GM12878 (cell line): ENCODE results near the gene PLEKHA7. TPM values are rescaled to one million over a fixed set of nuclear protein-coding genes. Genes with fewer than 3 reads are reported as not detected.

Experiments used
- ATAC-seq: fragments of 200-7000 bp; cut with Tn5 transposase; 3 replicates; pipeline ENCODE4 v1.9.1; 2020; ENCODE audit warnings: mild to moderate bottlenecking, moderate library complexity
- BruUV-seq: library from RNA; stranded (reverse); fragments of 400-500 nt; replicated peaks from 2 replicates; lab custom pipeline; 2021; lab: Mats Ljungman, UMichigan
- CTCF ChIA-PET: fragments of 300-600 bp; sonication (Branson Sonifier 250); formaldehyde crosslinking; extraction: SDS; loops from one replicate; lab custom pipeline; 2021; ENCODE audit warnings: inconsistent platforms; lab: Yijun Ruan, JAX
- POLR2A ChIA-PET: fragments of 350-600 bp; formaldehyde crosslinking; extraction: SDS; loops from one replicate; lab custom pipeline; 2021; ENCODE audit warnings: inconsistent platforms; lab: Charles Lee
- RAD21 ChIA-PET: fragments of 300-600 bp; sonication (Branson Sonifier 250); formaldehyde crosslinking; loops from one replicate; lab custom pipeline; 2023; ENCODE audit warnings: antibody characterized with exemption; ENCODE audit not compliant: unreplicated experiment; lab: Charles Lee
- SMC1A ChIA-PET: fragments of 300-600 bp; sonication (Branson Sonifier 250); formaldehyde crosslinking; loops from one replicate; lab custom pipeline; 2023; ENCODE audit not compliant: unreplicated experiment, uncharacterized antibody; lab: Charles Lee
- DNase-seq: peaks from one replicate; pipeline ENCODE4 v3.0.0-alpha.2; 2011; ENCODE audit warnings: low read depth, low spot score
- FAIRE-seq: peaks from 3 replicates; lab custom pipeline; 2011; peaks lifted over from hg19 to GRCh38; lab: Jason Lieb, UNC
- H2AFZ ChIP-seq: 2 replicates; pipeline ENCODE4 v1.6.0; 2011; ENCODE audit warnings: low read depth, low read length, control low read depth; ENCODE audit not compliant: control insufficient read depth
- H3K27ac ChIP-seq: 2 replicates; pipeline ENCODE4 v1.5.1; 2011; ENCODE audit warnings: control low read depth; ENCODE audit not compliant: control insufficient read depth, insufficient read depth
- H3K27me3 ChIP-seq, 2 experiments: replicated peaks in 1 of 2; 2 replicates each; pipeline versions ENCODE4 v1.6.0 to v1.6.1; 2011; ENCODE audit warnings: low read length in 1 of 2; ENCODE audit not compliant: control insufficient read depth in 2 of 2, insufficient read depth in 2 of 2
- H3K36me3 ChIP-seq, 2 experiments: 2 replicates each; pipeline ENCODE4 v1.5.1; 2011; ENCODE audit warnings: low read length in 1 of 2; ENCODE audit not compliant: control insufficient read depth in 2 of 2, insufficient read depth in 2 of 2
- H3K4me1 ChIP-seq: 2 replicates; pipeline ENCODE4 v1.6.1; 2011; ENCODE audit warnings: mild to moderate bottlenecking, low read length, moderate library complexity, mixed read lengths; ENCODE audit not compliant: control insufficient read depth, insufficient read depth
- H3K4me2 ChIP-seq: 2 replicates; pipeline ENCODE4 v1.6.0; 2011; ENCODE audit warnings: control low read depth; ENCODE audit not compliant: control insufficient read depth, insufficient read depth
- H3K4me3 ChIP-seq: fragments of 200-600 bp; sonication (generic); 2 replicates; pipeline ENCODE4 v1.5.1; 2016
- H3K79me2 ChIP-seq: 2 replicates; pipeline ENCODE4 v1.6.0; 2011; ENCODE audit warnings: low read length; ENCODE audit not compliant: control insufficient read depth, insufficient read depth
- H3K9ac ChIP-seq: 2 replicates; pipeline ENCODE4 v1.8.0; 2011; ENCODE audit warnings: low read length, control low read depth, mixed read lengths; ENCODE audit not compliant: control insufficient read depth, insufficient read depth
- H3K9me3 ChIP-seq: replicated peaks from 3 replicates; pipeline ENCODE4 v1.5.1; 2011; ENCODE audit warnings: mild to moderate bottlenecking, low read length; ENCODE audit not compliant: control insufficient read depth, insufficient read depth
- H4K20me1 ChIP-seq: 2 replicates; pipeline ENCODE4 v1.6.0; 2011; ENCODE audit not compliant: control insufficient read depth, insufficient read depth
- BRCA1 ChIP-seq: IDR thresholded peaks from 2 replicates; pipeline ENCODE4 v1.6.1; 2011; ENCODE audit warnings: low read depth, low read length, improper control_type of control experiment
- CUX1 ChIP-seq: IDR thresholded peaks from 2 replicates; pipeline ENCODE4 v1.6.1; 2012; ENCODE audit warnings: improper control_type of control experiment, low read depth, low read length; ENCODE audit not compliant: insufficient replicate concordance
- DPF2 ChIP-seq: fragments of 450-650 bp; IDR thresholded peaks from 2 replicates; pipeline ENCODE4 v1.6.1; 2017; ENCODE audit warnings: mild to moderate bottlenecking
- IKZF2 ChIP-seq, 2 experiments: fragments of 450-650 bp; IDR thresholded peaks; 2 replicates each; pipeline ENCODE4 v1.6.1; 2017; ENCODE audit warnings: mild to moderate bottlenecking in 2 of 2, moderate library complexity in 2 of 2
- KDM1A ChIP-seq: fragments of 200-600 bp; sonication (generic); IDR thresholded peaks from 2 replicates; pipeline ENCODE4 v1.6.1; 2016; ENCODE audit warnings: borderline replicate concordance
- MTA2 ChIP-seq: fragments of 450-650 bp; IDR thresholded peaks from 2 replicates; pipeline ENCODE4 v1.6.1; 2016; ENCODE audit warnings: low read depth, mild to moderate bottlenecking, moderate library complexity
- RUNX3 ChIP-seq: IDR thresholded peaks from 2 replicates; pipeline ENCODE4 v1.6.1; 2012; ENCODE audit warnings: low read length, inconsistent platforms
- SMC3 ChIP-seq: IDR thresholded peaks from 2 replicates; pipeline ENCODE4 v1.6.1; 2011; ENCODE audit warnings: low read length, improper control_type of control experiment, borderline replicate concordance
- TBL1XR1 ChIP-seq: IDR thresholded peaks from 2 replicates; pipeline ENCODE4 v1.6.1; 2012; ENCODE audit warnings: low read depth, low read length, improper control_type of control experiment
- TCF3 ChIP-seq: IDR thresholded peaks from 2 replicates; pipeline ENCODE4 v1.6.1; 2012; ENCODE audit warnings: low read depth, mild to moderate bottlenecking, low read length, borderline replicate concordance; ENCODE audit not compliant: insufficient read depth
- WGBS: methylation state at CpG from one replicate; pipeline ENCODE4 v1.1.6; 2016; ENCODE audit warnings: low lambda C conversion rate; ENCODE audit not compliant: insufficient replicate concordance, insufficient coverage; ENCODE audit errors: missing lambda C conversion rate; 5-methylcytosine and 5-hydroxymethylcytosine counted together
- in situ Hi-C: fragments of 300-500 bp; cut with MboI; formaldehyde crosslinking; loops from 9 replicates; pipeline ENCODE4 v1.14.3; 2018; ENCODE audit warnings: mixed read lengths
- intact Hi-C: fragments of 100-400 bp; cut with micrococcal nuclease; formaldehyde crosslinking; loops from one replicate; pipeline ENCODE4 v1.14.2; 2022; ENCODE audit not compliant: unreplicated experiment
- polyA plus RNA-seq, 11 experiments: library from polyadenylated mRNA; depleted of rRNA in 4 of 11; unstranded in 6 of 11; stranded (reverse) in 5 of 11; fragments of >200 nt; fragmentation: Nextera tagmentation in 4 of 11; fragmentation: Illumina TruSeq in 1 of 11; extraction: Ambion mirVana in 4 of 11; extraction: Trizol in 1 of 11; gene quantifications; 1 replicate in 1 of 11; 2 replicates in 10 of 11; pipeline versions ENCODE4 v1.2.1 to v1.2.3, GENCODE V29; 2011 to 2016; ENCODE audit warnings: inconsistent platforms in 2 of 11, missing spikeins in 2 of 11, low read depth in 1 of 11
- total RNA-seq, 4 experiments: library from RNA; depleted of rRNA in 3 of 4; stranded (reverse); fragments of >200 nt in 3 of 4; fragmentation: Illumina TruSeq in 1 of 4; extraction: Trizol in 1 of 4; gene quantifications; 2 replicates each; pipeline versions ENCODE4 v1.2.1 to v1.2.3, GENCODE V29; 2013 to 2021

PLEKHA7 gene
- total and polyA plus RNA-seq, 10 of the 15 experiments (the other 5 are each of a cell fraction or from before 2014, with no cell fraction given), result 0.45 to 5.3 (median 2.1) TPM

GRCh38 chr11:16827139-16827538, 187.1 kb downstream of the PLEKHA7 start:
- Histone ChIP-seq H2AFZ (no peak overlapping the region), H3K4me3 (no peak overlapping the region), H4K20me1 (no peaks in the 10 kb centered on the region), H3K36me3 (no peaks in the 10 kb centered on the region), H3K27me3 (no peaks in the 10 kb centered on the region), H3K9ac (no peak overlapping the region), H3K4me2 (no peak overlapping the region), H3K27ac (no peak overlapping the region), H3K79me2 (no peaks in the 10 kb centered on the region), H3K4me1 (no peaks in the 10 kb centered on the region), H3K9me3 (no peaks in the 10 kb centered on the region)
- ChIA-PET CTCF (no interaction called here), RAD21 (interaction anchor here (0.7 kb wide), 1 partner anchor 387 kb away, joined by 3 read pairs; no protein-coding TSS in a partner anchor), POLR2A (interaction anchor here (0.6 kb wide), 1 partner anchor 143 kb away, joined by 3 read pairs; no protein-coding TSS in a partner anchor), SMC1A (no interaction called here)
- in situ Hi-C loops, result no loop called here
- no peak for ATAC-seq
- DNase-seq, result no peak
- 26% methylated on average over 2 of the region's 2 CpGs for WGBS
- intact Hi-C loops, result no loop called here
- no peak for FAIRE-seq
- TF ChIP-seq IKZF2 (IDR thresholded peaks at IDR 0.05) (no peak), DPF2 (no peak), SMC3 (no peak), TCF3 (no peak)
- BruUV-seq, result no TSS peak

DNA sequence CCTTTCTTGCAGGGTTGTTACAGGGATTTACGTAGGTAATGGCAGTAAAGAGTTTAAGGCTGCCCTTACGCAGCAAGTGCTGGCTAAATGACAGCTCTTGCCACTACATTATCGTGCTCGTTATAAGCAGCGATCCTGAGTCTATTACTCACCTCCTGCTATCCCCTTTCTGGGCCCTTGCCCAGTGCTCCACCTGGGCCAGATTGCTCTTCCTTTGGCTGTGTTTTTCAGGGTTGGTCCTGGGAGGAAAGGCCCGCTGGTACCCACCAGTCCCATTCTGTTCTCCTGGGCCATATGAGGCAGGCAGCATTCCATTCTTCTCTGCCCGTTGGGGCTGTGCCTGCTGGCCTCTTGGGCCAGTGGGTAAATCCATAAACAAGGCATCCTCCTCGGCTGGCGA, 188.2 kb downstream of the PLEKHA7 start:
- DNase-seq (no peak), ATAC-seq (no peak), FAIRE-seq (no peak)
- POLR2A ChIA-PET, result no interaction called here
- H3K79me2 ChIP-seq, result no peaks in the 10 kb centered on the region
- in situ Hi-C loops (no loop called here), intact Hi-C loops (no loop called here)
- H3K27me3 ChIP-seq, result no peaks in the 10 kb centered on the region
- H4K20me1 ChIP-seq, result no peaks in the 10 kb centered on the region
- CTCF ChIA-PET, result interaction anchor here (1.0 kb wide), 1 partner anchor 9 kb away, joined by 3 read pairs; no protein-coding TSS in a partner anchor
- no peak overlapping the region for H3K4me2 ChIP-seq
- H3K36me3 ChIP-seq, result no peaks in the 10 kb centered on the region
- RAD21 ChIA-PET, result interaction anchor here (1.2 kb wide), 1 partner anchor 238 kb away, joined by 4 read pairs; no protein-coding TSS in a partner anchor
- no peak overlapping the region for H2AFZ ChIP-seq
- H3K4me1 ChIP-seq, result no peaks in the 10 kb centered on the region; the same call in 1 of the 2 replicates
- no peak overlapping the region for H3K9ac ChIP-seq
- H3K4me3 ChIP-seq, result no peak overlapping the region
- BruUV-seq, result no TSS peak
- 68% methylated on average over 9 of the region's 9 CpGs for WGBS
- no peaks in the 10 kb centered on the region for H3K9me3 ChIP-seq
- no peak overlapping the region for H3K27ac ChIP-seq
- SMC1A ChIA-PET, result no interaction called here
- no peak for TF ChIP-seq MTA2
- TF ChIP-seq TBL1XR1, result no peak
- TF ChIP-seq BRCA1, result no peak
- no peak for TF ChIP-seq RUNX3
- no peak for TF ChIP-seq CUX1
- no peak for TF ChIP-seq KDM1A
